ENCODE measurements around the gene TTLL10. TPM values are rescaled to one million over a fixed set of nuclear protein-coding genes. Genes with fewer than 3 reads are reported as not detected.

The TTLL10 gene
- total RNA-seq, 2 donors from 2014 or later, result not detected

- DNase-seq (ENCODE audit: low spot score) (no peak), ATAC-seq (ENCODE audit: insufficient number of reproducible peaks, low FRiP score, low read depth) (no peak)
- Histone ChIP-seq H3K27me3 (replicated peaks; ENCODE audit: insufficient read depth) (no peaks in the 10 kb centered on the region), H3K36me3 (no peaks in the 10 kb centered on the region), H3K4me3 (no peak overlapping the region), H3K27ac (no peak overlapping the region), H3K4me1 (ENCODE audit: control insufficient read depth in 1 of 2, low read depth in 2 of 2) (no peaks in the 10 kb centered on the region), H3K9me3 (no peaks in the 10 kb centered on the region)
- TF ChIP-seq CTCF (IDR thresholded peaks at IDR 0.05), result no peak
Observed at GRCh38 chr1:1169429-1170214, 4.1 kb upstream of the TTLL10 start.

- ATAC-seq (ENCODE audit: insufficient number of reproducible peaks, low FRiP score, low read depth) (no peak), DNase-seq (ENCODE audit: low spot score) (no peak)
- Histone ChIP-seq H3K9me3 (no peaks in the 10 kb centered on the region), H3K4me3 (no peak overlapping the region), H3K27ac (no peak overlapping the region), H3K4me1 (ENCODE audit: control insufficient read depth in 1 of 2, low read depth in 2 of 2) (no peaks in the 10 kb centered on the region), H3K36me3 (no peaks in the 10 kb centered on the region), H3K27me3 (replicated peaks; ENCODE audit: insufficient read depth) (no peaks in the 10 kb centered on the region)
- no peak for TF ChIP-seq CTCF (IDR thresholded peaks at IDR 0.05)
Observed at GRCh38 chr1:1170215-1171091, 3.2 kb upstream of the TTLL10 start.

- no peaks in the 10 kb centered on the region for H3K36me3 ChIP-seq
- H3K27me3 ChIP-seq (replicated peaks; ENCODE audit: insufficient read depth), result no peaks in the 10 kb centered on the region
- H3K9me3 ChIP-seq, result no peaks in the 10 kb centered on the region
- no peak for DNase-seq (ENCODE audit: low spot score)
- H3K4me1 ChIP-seq (ENCODE audit: control insufficient read depth in 1 of 2, low read depth in 2 of 2), result no peaks in the 10 kb centered on the region
- no peak overlapping the region for H3K4me3 ChIP-seq
- no peak for TF ChIP-seq CTCF (IDR thresholded peaks at IDR 0.05)
- H3K27ac ChIP-seq, result no peak overlapping the region
- no peak for ATAC-seq (ENCODE audit: insufficient number of reproducible peaks, low FRiP score, low read depth)
Observed at GRCh38 chr1:1171161-1171545, 2.5 kb upstream of the TTLL10 start.

- Histone ChIP-seq H3K9me3 (no peaks in the 10 kb centered on the region), H3K4me1 (ENCODE audit: control insufficient read depth in 1 of 2, low read depth in 2 of 2) (no peaks in the 10 kb centered on the region), H3K36me3 (no peaks in the 10 kb centered on the region), H3K27ac (no peak overlapping the region), H3K27me3 (replicated peaks; ENCODE audit: insufficient read depth) (no peaks in the 10 kb centered on the region), H3K4me3 (no peak overlapping the region)
- ATAC-seq (ENCODE audit: insufficient number of reproducible peaks, low FRiP score, low read depth) (no peak), DNase-seq (ENCODE audit: low spot score) (no peak)
- no peak for TF ChIP-seq CTCF (IDR thresholded peaks at IDR 0.05)
Observed at GRCh38 chr1:1171546-1172340, 1.9 kb upstream of the TTLL10 start.
